GM12878 (cell line): Measurements from ENCODE around the gene PCDH1. TPM values are rescaled to one million over a fixed set of nuclear protein-coding genes. Genes with fewer than 3 reads are reported as not detected.
A peak's percentile ranks its signal among the peaks of the same experiment; 100 is the strongest.

Experiments used
- ATAC-seq: fragments of 200-7000 bp; cut with Tn5 transposase; 3 replicates; pipeline ENCODE4 v1.9.1; 2020; ENCODE audit warnings: mild to moderate bottlenecking, moderate library complexity
- BruUV-seq: library from RNA; stranded (reverse); fragments of 400-500 nt; replicated peaks from 2 replicates; lab custom pipeline; 2021; lab: Mats Ljungman, UMichigan
- CTCF ChIA-PET: fragments of 300-600 bp; sonication (Branson Sonifier 250); formaldehyde crosslinking; extraction: SDS; loops from one replicate; lab custom pipeline; 2021; ENCODE audit warnings: inconsistent platforms; lab: Yijun Ruan, JAX
- POLR2A ChIA-PET: fragments of 350-600 bp; formaldehyde crosslinking; extraction: SDS; loops from one replicate; lab custom pipeline; 2021; ENCODE audit warnings: inconsistent platforms; lab: Charles Lee
- RAD21 ChIA-PET: fragments of 300-600 bp; sonication (Branson Sonifier 250); formaldehyde crosslinking; loops from one replicate; lab custom pipeline; 2023; ENCODE audit warnings: antibody characterized with exemption; ENCODE audit not compliant: unreplicated experiment; lab: Charles Lee
- SMC1A ChIA-PET: fragments of 300-600 bp; sonication (Branson Sonifier 250); formaldehyde crosslinking; loops from one replicate; lab custom pipeline; 2023; ENCODE audit not compliant: unreplicated experiment, uncharacterized antibody; lab: Charles Lee
- DNase-seq: peaks from one replicate; pipeline ENCODE4 v3.0.0-alpha.2; 2011; ENCODE audit warnings: low read depth, low spot score
- FAIRE-seq: peaks from 3 replicates; lab custom pipeline; 2011; peaks lifted over from hg19 to GRCh38; lab: Jason Lieb, UNC
- H2AFZ ChIP-seq: 2 replicates; pipeline ENCODE4 v1.6.0; 2011; ENCODE audit warnings: low read depth, low read length, control low read depth; ENCODE audit not compliant: control insufficient read depth
- H3K27ac ChIP-seq: 2 replicates; pipeline ENCODE4 v1.5.1; 2011; ENCODE audit warnings: control low read depth; ENCODE audit not compliant: control insufficient read depth, insufficient read depth
- H3K27me3 ChIP-seq, 2 experiments: replicated peaks in 1 of 2; 2 replicates each; pipeline versions ENCODE4 v1.6.0 to v1.6.1; 2011; ENCODE audit warnings: low read length in 1 of 2; ENCODE audit not compliant: control insufficient read depth in 2 of 2, insufficient read depth in 2 of 2
- H3K36me3 ChIP-seq, 2 experiments: 2 replicates each; pipeline ENCODE4 v1.5.1; 2011; ENCODE audit warnings: low read length in 1 of 2; ENCODE audit not compliant: control insufficient read depth in 2 of 2, insufficient read depth in 2 of 2
- H3K4me1 ChIP-seq: 2 replicates; pipeline ENCODE4 v1.6.1; 2011; ENCODE audit warnings: mild to moderate bottlenecking, low read length, moderate library complexity, mixed read lengths; ENCODE audit not compliant: control insufficient read depth, insufficient read depth
- H3K4me2 ChIP-seq: 2 replicates; pipeline ENCODE4 v1.6.0; 2011; ENCODE audit warnings: control low read depth; ENCODE audit not compliant: control insufficient read depth, insufficient read depth
- H3K4me3 ChIP-seq: fragments of 200-600 bp; sonication (generic); 2 replicates; pipeline ENCODE4 v1.5.1; 2016
- H3K79me2 ChIP-seq: 2 replicates; pipeline ENCODE4 v1.6.0; 2011; ENCODE audit warnings: low read length; ENCODE audit not compliant: control insufficient read depth, insufficient read depth
- H3K9ac ChIP-seq: 2 replicates; pipeline ENCODE4 v1.8.0; 2011; ENCODE audit warnings: low read length, control low read depth, mixed read lengths; ENCODE audit not compliant: control insufficient read depth, insufficient read depth
- H3K9me3 ChIP-seq: replicated peaks from 3 replicates; pipeline ENCODE4 v1.5.1; 2011; ENCODE audit warnings: mild to moderate bottlenecking, low read length; ENCODE audit not compliant: control insufficient read depth, insufficient read depth
- H4K20me1 ChIP-seq: 2 replicates; pipeline ENCODE4 v1.6.0; 2011; ENCODE audit not compliant: control insufficient read depth, insufficient read depth
- FOXM1 ChIP-seq: IDR thresholded peaks from 2 replicates; pipeline ENCODE4 v1.6.1; 2012; ENCODE audit warnings: low read depth, mild to moderate bottlenecking, inconsistent platforms, low read length, moderate library complexity
- REST ChIP-seq: IDR thresholded peaks from 2 replicates; pipeline ENCODE4 v1.6.1; 2012; ENCODE audit warnings: mild to moderate bottlenecking, low read depth, low read length
- WGBS: methylation state at CpG from one replicate; pipeline ENCODE4 v1.1.6; 2016; ENCODE audit warnings: low lambda C conversion rate; ENCODE audit not compliant: insufficient replicate concordance, insufficient coverage; ENCODE audit errors: missing lambda C conversion rate; 5-methylcytosine and 5-hydroxymethylcytosine counted together
- in situ Hi-C: fragments of 300-500 bp; cut with MboI; formaldehyde crosslinking; loops from 9 replicates; pipeline ENCODE4 v1.14.3; 2018; ENCODE audit warnings: mixed read lengths
- intact Hi-C: fragments of 100-400 bp; cut with micrococcal nuclease; formaldehyde crosslinking; loops from one replicate; pipeline ENCODE4 v1.14.2; 2022; ENCODE audit not compliant: unreplicated experiment
- polyA plus RNA-seq, 11 experiments: library from polyadenylated mRNA; depleted of rRNA in 4 of 11; unstranded in 6 of 11; stranded (reverse) in 5 of 11; fragments of >200 nt; fragmentation: Nextera tagmentation in 4 of 11; fragmentation: Illumina TruSeq in 1 of 11; extraction: Ambion mirVana in 4 of 11; extraction: Trizol in 1 of 11; gene quantifications; 1 replicate in 1 of 11; 2 replicates in 10 of 11; pipeline versions ENCODE4 v1.2.1 to v1.2.3, GENCODE V29; 2011 to 2016; ENCODE audit warnings: inconsistent platforms in 2 of 11, missing spikeins in 2 of 11, low read depth in 1 of 11
- total RNA-seq, 4 experiments: library from RNA; depleted of rRNA in 3 of 4; stranded (reverse); fragments of >200 nt in 3 of 4; fragmentation: Illumina TruSeq in 1 of 4; extraction: Trizol in 1 of 4; gene quantifications; 2 replicates each; pipeline versions ENCODE4 v1.2.1 to v1.2.3, GENCODE V29; 2013 to 2021

The PCDH1 gene
- total and polyA plus RNA-seq, 10 of the 15 experiments (the other 5 are each of a cell fraction or from before 2014, with no cell fraction given), result 0.07 to 0.36 (median 0.16) TPM; not detected in 7

- in situ Hi-C loops (loop anchor here (5.0 kb wide), 1 partner anchor 191 kb away; no protein-coding TSS in a partner anchor), intact Hi-C loops (no loop called here)
- no peak overlapping the region for H3K27ac ChIP-seq
- DNase-seq (no peak), ATAC-seq (no peak), FAIRE-seq (no peak)
- peaks cover 37% of the 10 kb centered on the region for H3K4me1 ChIP-seq
- TF ChIP-seq FOXM1, result no peak
- peak; percentile 84 for TF ChIP-seq REST
- 27% methylated on average over 32 of the region's 35 CpGs for WGBS
- SMC1A ChIA-PET, result interaction anchor here (4.2 kb wide), 1 partner anchor 78 kb away, joined by 32 read pairs; no protein-coding TSS in a partner anchor
- no TSS peak for BruUV-seq
- CTCF ChIA-PET, result interaction anchor here (0.6 to 7.3 kb wide), 3 partner anchors 77 to 191 kb away, joined by 3 to 97 read pairs (median 67); no protein-coding TSS in a partner anchor
- no peak overlapping the region for H2AFZ ChIP-seq
- RAD21 ChIA-PET, result interaction anchor here (1.3 kb wide), 1 partner anchor 78 kb away, joined by 4 read pairs; no protein-coding TSS in a partner anchor
- no peak overlapping the region for H3K4me2 ChIP-seq
- H4K20me1 ChIP-seq, result 0 out of 2 replicates have a peak, but pooled peaks cover 3% of the 10 kb centered on the region
- H3K4me3 ChIP-seq, result no peak overlapping the region
- POLR2A ChIA-PET, result no interaction called here
- no peaks in the 10 kb centered on the region for H3K79me2 ChIP-seq
- H3K36me3 ChIP-seq, result no peaks in the 10 kb centered on the region
- peaks cover 4 to 13% of the 10 kb centered on the region in 2 experiments for H3K27me3 ChIP-seq
- H3K9me3 ChIP-seq, result no peaks in the 10 kb centered on the region
- H3K9ac ChIP-seq, result no peak overlapping the region
Observed at GRCh38 chr5:141883184-141883891, 5.1 kb upstream of the PCDH1 start.
